Right lobe of liver (tissue), 4 donors: Measurements from ENCODE around the gene UGT1A10.

ENCODE experiments used
- POLR2A ChIP-seq: fragments of 450-650 bp; IDR thresholded peaks from one replicate; pipeline ENCODE4 v1.6.1; 2017; ENCODE audit warnings: antibody characterized with exemption, mild to moderate bottlenecking
- TF ChIP-seq, protein P1 (sequence below), 4 donors: fragments of 200-600 bp in 3 of 4; fragments of 450-650 bp in 1 of 4; IDR thresholded peaks; one replicate each; pipeline versions ENCODE4 v1.5.1 to v1.8.0; 2016 to 2022; ENCODE audit warnings: antibody characterized with exemption in 4 of 4, mild to moderate bottlenecking in 2 of 4
- donor health status: DM: no; HTN: no; CAD: no.
- donor health status: DM: no; HTN: no; CAD: no.
- donor health status: DM: no; HTN: yes; CAD: no.

DNA sequence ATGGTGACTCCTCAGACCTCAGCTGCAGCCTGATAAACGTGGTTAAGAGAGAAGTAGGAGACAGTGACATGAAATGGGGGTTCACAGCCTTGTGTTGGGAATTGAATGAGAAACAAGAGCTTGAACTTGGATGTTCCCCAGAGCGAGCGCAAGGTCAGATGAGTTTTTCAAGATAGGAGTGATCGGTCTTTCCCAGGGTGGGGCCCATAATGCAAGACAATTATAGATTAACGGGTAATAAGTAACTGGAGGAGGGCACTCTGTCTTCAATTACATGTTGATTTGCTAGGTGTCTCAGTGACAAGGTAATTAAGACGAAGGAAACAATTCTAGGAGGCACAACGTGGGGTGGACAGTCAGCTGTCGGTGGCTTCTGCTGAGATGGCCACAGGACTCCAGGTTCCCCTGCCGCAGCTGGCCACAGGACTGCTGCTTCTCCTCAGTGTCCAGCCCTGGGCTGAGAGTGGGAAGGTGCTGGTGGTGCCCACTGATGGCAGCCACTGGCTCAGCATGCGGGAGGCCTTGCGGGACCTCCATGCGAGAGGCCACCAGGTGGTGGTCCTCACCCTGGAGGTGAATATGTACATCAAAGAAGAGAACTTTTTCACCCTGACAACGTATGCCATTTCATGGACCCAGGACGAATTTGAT lies 76.5 kb downstream of the UGT1A10 start, which contains the start of gene UGT1A5:
- no peak for TF ChIP-seq POLR2A
- TF ChIP-seq, protein P1, sequence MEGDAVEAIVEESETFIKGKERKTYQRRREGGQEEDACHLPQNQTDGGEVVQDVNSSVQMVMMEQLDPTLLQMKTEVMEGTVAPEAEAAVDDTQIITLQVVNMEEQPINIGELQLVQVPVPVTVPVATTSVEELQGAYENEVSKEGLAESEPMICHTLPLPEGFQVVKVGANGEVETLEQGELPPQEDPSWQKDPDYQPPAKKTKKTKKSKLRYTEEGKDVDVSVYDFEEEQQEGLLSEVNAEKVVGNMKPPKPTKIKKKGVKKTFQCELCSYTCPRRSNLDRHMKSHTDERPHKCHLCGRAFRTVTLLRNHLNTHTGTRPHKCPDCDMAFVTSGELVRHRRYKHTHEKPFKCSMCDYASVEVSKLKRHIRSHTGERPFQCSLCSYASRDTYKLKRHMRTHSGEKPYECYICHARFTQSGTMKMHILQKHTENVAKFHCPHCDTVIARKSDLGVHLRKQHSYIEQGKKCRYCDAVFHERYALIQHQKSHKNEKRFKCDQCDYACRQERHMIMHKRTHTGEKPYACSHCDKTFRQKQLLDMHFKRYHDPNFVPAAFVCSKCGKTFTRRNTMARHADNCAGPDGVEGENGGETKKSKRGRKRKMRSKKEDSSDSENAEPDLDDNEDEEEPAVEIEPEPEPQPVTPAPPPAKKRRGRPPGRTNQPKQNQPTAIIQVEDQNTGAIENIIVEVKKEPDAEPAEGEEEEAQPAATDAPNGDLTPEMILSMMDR (IDR thresholded peaks at IDR 0.05): no peak
